Ovary (tissue), 3 donors: Measurements from ENCODE around the gene ABHD11.

ENCODE experiments used
- CTCF ChIP-seq, 3 donors: fragments of 450-650 bp in 2 of 3; fragments of 200-600 bp in 1 of 3; IDR thresholded peaks; one replicate each; pipeline versions ENCODE4 v1.5.1 to v1.8.0; 2016 to 2022; ENCODE audit warnings: antibody characterized with exemption in 3 of 3, mild to moderate bottlenecking in 1 of 3
- POLR2A ChIP-seq: fragments of 450-650 bp; IDR thresholded peaks from one replicate; pipeline ENCODE4 v1.6.1; 2017; ENCODE audit warnings: antibody characterized with exemption, mild to moderate bottlenecking, moderate library complexity
- donor health status: DM: no; HTN: no; CAD: no.

GRCh38 chr7:73739387-73739767 is 775 bp upstream of the ABHD11 start:
- TF ChIP-seq POLR2A: no peak
- no peak for TF ChIP-seq CTCF (IDR thresholded peaks at IDR 0.05)
